Right atrium auricular region (tissue), 2 donors: ENCODE measurements around the gene NOLC1. TPM values are rescaled to one million over a fixed set of nuclear protein-coding genes. Genes with fewer than 3 reads are reported as not detected.

Experiments
- DNase-seq: peaks from one replicate; pipeline ENCODE4 v3.0.0-alpha.2; 2019; ENCODE audit warnings: low spot score
- H3K27ac ChIP-seq, 2 donors: fragments of 200-600 bp; sonication (generic); 1 replicate in 1 of 2; 2 replicates in 1 of 2; pipeline ENCODE4 v1.5.1; 2016 to 2019
- H3K27me3 ChIP-seq, 2 donors: fragments of 200-600 bp; sonication (generic); one replicate each; pipeline versions ENCODE4 v1.5.1 to v1.6.0; 2017 to 2019
- H3K36me3 ChIP-seq: fragments of 200-600 bp; sonication (generic); one replicate; pipeline ENCODE4 v1.5.1; 2016
- H3K4me1 ChIP-seq, 2 donors: fragments of 200-600 bp; sonication (generic); one replicate each; pipeline versions ENCODE4 v1.5.1 to v1.6.0; 2017 to 2019
- H3K4me3 ChIP-seq, 2 donors: fragments of 200-600 bp; sonication (generic); 1 replicate in 1 of 2; 2 replicates in 1 of 2; pipeline ENCODE4 v1.5.1; 2017 to 2019; ENCODE audit warnings: mild to moderate bottlenecking in 1 of 2, moderate library complexity in 1 of 2
- H3K9me3 ChIP-seq, 2 donors: fragments of 200-600 bp; sonication (generic); one replicate each; pipeline ENCODE4 v1.5.1; 2019
- CTCF ChIP-seq, 2 donors: fragments of 200-600 bp; sonication (generic); IDR thresholded peaks; one replicate each; pipeline ENCODE4 v1.5.1; 2019; ENCODE audit warnings: antibody characterized with exemption in 2 of 2
- total RNA-seq, 2 donors: library from RNA; depleted of rRNA; stranded (reverse); fragments of >200 nt; gene quantifications; one replicate each; pipeline ENCODE4 v1.1.0, GENCODE V29; 2016

Gene NOLC1
- total RNA-seq, 2 donors from 2014 or later, result 42.2 to 47.8 TPM

GRCh38 chr10:102112210-102112817 lies 39.9 kb upstream of the NOLC1 start:
- no peak overlapping the region for H3K27ac ChIP-seq
- peaks cover 0 to 49% of the 10 kb centered on the region in 2 donors for H3K4me1 ChIP-seq
- DNase-seq, result no peak
- H3K36me3 ChIP-seq, result peaks cover 42% of the 10 kb centered on the region
- H3K27me3 ChIP-seq, result no peaks in the 10 kb centered on the region
- TF ChIP-seq CTCF (IDR thresholded peaks at IDR 0.05), result no peak
- H3K9me3 ChIP-seq, result no peaks in the 10 kb centered on the region
- H3K4me3 ChIP-seq, result no peak overlapping the region

DNA sequence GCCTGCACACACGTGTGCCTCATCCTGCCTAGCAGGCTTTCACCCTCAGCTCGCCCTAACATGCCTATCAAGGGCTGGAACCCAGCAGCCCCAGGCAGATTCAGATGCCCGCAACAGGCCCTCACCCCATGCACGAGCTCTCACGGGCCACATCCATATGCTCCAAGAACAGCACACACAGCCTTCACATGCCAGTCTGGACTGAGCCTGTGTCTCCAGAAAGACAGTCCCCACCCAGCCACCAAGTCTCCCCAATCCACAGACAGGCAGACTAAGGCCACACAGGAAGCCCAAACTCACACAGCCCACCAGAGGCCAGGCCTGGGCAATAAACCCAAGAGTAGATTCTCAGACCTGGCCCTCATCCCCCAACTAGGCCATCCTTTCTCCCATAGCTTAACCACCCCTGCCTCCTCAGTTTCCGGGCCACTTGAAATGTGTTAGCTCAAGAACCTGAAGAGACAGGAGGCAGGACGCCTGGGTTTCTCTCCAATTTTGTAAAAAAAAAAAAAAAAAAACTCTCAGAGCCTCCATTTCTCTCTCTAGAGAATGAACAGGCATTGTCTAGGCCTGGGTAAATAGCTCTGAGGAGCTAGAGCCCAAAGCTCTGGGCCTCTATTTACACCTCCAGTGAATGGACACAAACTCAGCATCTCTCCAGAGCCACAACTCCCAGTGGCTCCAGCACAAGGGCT lies 38.8 kb upstream of the NOLC1 start:
- H3K4me3 ChIP-seq, result peak overlapping the region; percentile 70 to 77
- peaks cover 31% of the 10 kb centered on the region for H3K36me3 ChIP-seq
- no peak for TF ChIP-seq CTCF (IDR thresholded peaks at IDR 0.05)
- H3K27ac ChIP-seq, result peak overlapping the region; percentile 97 to 99
- H3K27me3 ChIP-seq, result no peaks in the 10 kb centered on the region
- peaks cover 0 to 60% of the 10 kb centered on the region in 2 donors for H3K4me1 ChIP-seq
- no peaks in the 10 kb centered on the region for H3K9me3 ChIP-seq
- DNase-seq, result no peak

DNA sequence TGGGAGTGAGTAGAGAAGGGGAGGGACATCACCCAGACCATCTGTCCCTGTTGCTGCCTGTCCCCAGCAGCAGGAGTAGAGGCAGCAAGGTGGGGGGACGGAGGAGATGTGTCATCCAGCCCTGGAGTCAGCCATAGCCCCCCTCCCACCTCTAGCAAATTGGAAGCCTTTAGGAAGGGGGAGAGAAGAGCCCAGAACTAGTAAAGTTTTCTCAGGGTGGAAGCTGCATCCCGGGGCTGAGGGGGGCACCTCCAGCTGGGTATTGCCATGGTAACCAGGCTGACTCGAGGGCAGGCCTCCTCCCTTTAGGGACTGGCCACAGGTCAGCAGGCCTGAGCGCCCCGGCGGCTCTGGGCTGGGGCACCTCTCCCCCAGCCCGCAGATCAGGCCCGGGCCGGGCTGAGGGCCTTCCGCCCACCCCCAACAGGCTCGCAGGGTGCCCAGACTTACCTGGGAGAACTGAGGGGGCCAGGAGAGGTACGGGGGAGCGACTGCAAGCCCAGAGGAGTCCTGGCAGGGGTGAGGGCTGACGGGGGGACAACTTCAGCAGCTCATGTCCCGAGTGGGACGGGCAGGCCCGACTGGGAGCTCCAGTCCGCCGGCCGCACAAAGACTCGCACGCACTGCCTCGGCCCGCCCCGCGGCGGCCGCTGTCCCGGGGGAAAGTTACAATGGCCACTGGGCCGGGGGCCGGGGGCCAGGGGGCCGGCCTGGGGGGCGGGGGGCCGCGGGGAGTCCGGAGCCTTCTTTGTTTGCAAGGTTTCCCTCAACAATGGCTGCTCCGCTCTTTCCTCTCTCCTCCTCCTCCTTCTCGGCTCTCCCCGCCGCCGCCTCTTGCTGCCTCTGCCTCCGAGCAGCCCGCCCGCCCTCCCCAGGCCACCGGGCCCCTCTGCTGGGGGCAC lies 38.0 kb upstream of the NOLC1 start:
- H3K36me3 ChIP-seq, result peaks cover 23% of the 10 kb centered on the region
- H3K27ac ChIP-seq, result peak overlapping the region; percentile 97 to 99
- H3K4me3 ChIP-seq, result peak overlapping the region; percentile 70 to 77
- peaks cover 0 to 68% of the 10 kb centered on the region in 2 donors for H3K4me1 ChIP-seq
- H3K27me3 ChIP-seq, result no peaks in the 10 kb centered on the region
- H3K9me3 ChIP-seq, result no peaks in the 10 kb centered on the region
- no peak for DNase-seq
- no peak for TF ChIP-seq CTCF (IDR thresholded peaks at IDR 0.05)

- H3K4me1 ChIP-seq, result peaks cover 0 to 73% of the 10 kb centered on the region in 2 donors
- peak; percentile 92 for DNase-seq
- TF ChIP-seq CTCF (IDR thresholded peaks at IDR 0.05), result no peak
Observed at GRCh38 chr10:102114861-102115618, 37.1 kb upstream of the NOLC1 start.

GRCh38 chr10:102115775-102116174 lies 36.4 kb upstream of the NOLC1 start:
- TF ChIP-seq CTCF (IDR thresholded peaks at IDR 0.05), result no peak
- Histone ChIP-seq H3K27me3 (no peaks in the 10 kb centered on the region), H3K36me3 (peaks cover 8% of the 10 kb centered on the region), H3K27ac (peak overlapping the region; percentile 97 to 99), H3K4me1 (peaks cover 0 to 74% of the 10 kb centered on the region in 2 donors), H3K4me3 (peak overlapping the region in 1 of 2 donors; percentile 77), H3K9me3 (no peaks in the 10 kb centered on the region)
- no peak for DNase-seq

More at GRCh38 chr10:102114861-102115618, 37.1 kb upstream of the NOLC1 start:
- H3K9me3 ChIP-seq, result no peaks in the 10 kb centered on the region
- H3K36me3 ChIP-seq, result peaks cover 15% of the 10 kb centered on the region
- peak overlapping the region; percentile 97 to 99 for H3K27ac ChIP-seq
- H3K27me3 ChIP-seq, result no peaks in the 10 kb centered on the region
- peak overlapping the region; percentile 70 to 77 for H3K4me3 ChIP-seq
